Globus pallidus (tissue), 1 donor: Measurements from ENCODE around the gene POLDIP3.
"Not testable (repeated sequence)": the region's sequence is repeated elsewhere in the genome, so short reads cannot be mapped to it uniquely, and the experiment has no call there.

ENCODE experiments used
- DNase-seq: peaks from one replicate; pipeline ENCODE4 v3.0.0-alpha.2; 2015; ENCODE audit warnings: low spot score

The POLDIP3 gene

DNA sequence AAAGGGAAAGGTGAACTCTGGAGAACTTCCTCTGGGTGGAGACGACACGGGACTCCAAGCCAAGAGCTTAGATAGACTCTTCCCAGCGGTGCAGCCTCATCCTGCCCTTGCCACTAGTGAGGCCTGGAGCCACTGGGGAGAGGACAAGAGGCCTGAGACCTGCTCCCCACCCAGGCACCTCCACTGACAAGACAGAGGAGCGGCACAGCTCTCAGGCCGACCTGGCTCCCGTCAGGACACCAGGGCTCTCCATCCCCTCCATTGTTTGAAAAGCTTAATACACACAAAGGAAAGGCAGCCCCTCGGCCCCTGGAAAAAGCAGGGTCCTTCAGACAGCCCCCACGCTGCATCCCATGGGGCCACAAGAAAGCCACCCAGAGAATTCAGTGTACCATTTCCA lies 29.6 kb downstream of the POLDIP3 start:
- no peak for DNase-seq

DNA sequence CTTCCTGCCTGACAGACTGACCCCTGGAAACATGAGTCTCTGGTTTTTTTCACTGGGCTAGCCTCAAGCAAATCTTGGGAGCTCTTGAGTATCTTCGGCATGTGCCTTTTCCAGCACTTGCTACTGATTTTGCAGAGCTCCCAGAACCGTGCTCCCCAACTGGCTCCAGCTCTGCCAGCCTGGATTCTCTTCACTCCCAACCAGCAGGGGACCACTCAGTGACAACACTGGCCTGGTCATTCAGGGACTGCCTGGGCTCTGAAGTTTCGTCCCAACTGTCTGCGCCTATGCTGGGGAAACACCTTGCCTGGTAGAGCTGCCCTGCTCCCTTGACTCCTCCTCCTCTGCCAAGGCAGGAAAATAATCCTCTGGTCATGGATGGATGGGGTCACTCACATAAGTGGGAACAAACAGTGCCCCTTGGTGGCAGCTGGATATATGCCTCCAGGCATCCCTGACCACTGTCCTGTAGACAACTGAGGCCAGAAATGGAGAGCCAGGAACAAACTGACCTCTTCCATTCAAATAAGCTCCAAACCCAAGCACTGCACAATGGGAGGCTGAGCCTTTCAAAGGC lies 30.2 kb downstream of the POLDIP3 start:
- no peak for DNase-seq

DNA sequence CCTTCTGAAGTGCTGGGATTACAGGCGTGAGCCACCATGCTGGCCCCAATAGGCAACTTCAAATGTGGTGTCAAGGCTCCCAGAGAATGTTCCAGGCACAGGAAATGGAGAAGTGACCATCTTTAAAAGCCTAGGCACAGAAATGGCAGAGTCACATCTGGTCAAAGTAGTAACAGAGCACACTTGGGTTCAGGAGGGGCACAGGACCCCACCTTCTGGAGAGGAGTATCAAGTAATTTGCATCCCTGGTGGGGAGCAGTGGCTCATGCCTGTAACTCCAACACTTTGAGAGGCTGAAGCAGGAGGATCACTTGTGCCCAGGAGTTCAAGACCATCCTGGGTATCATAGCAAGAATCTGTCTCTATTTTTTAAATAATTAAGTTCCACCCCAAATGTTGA lies 31.7 kb downstream of the POLDIP3 start:
- no peak for DNase-seq

- peak; percentile 61 for DNase-seq
Observed at GRCh38 chr22:42581762-42582716, 32.6 kb downstream of the POLDIP3 start.

GRCh38 chr22:42581194-42581761 lies 33.4 kb downstream of the POLDIP3 start:
- DNase-seq, result not testable (repeated sequence)

DNA sequence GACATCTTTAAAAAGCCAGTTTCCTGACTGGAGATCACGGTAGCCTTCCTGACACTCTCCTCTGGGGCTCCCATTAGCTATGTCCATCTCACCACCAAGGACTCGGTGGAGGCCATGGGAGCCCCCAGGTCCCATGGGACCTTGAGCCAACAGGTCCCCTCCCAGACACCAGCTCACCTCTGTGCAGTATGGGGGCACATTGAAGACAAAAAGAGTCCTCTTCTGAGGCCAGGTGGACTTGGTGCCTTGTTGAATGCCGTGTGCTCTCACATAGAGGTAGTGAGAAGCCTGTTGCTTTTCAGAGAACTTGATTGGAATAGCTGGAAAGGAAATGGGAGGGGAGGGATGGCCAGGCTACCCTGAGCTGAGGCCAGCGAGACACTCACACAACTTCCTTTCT lies 34.6 kb downstream of the POLDIP3 start:
- not testable (repeated sequence) for DNase-seq

DNA sequence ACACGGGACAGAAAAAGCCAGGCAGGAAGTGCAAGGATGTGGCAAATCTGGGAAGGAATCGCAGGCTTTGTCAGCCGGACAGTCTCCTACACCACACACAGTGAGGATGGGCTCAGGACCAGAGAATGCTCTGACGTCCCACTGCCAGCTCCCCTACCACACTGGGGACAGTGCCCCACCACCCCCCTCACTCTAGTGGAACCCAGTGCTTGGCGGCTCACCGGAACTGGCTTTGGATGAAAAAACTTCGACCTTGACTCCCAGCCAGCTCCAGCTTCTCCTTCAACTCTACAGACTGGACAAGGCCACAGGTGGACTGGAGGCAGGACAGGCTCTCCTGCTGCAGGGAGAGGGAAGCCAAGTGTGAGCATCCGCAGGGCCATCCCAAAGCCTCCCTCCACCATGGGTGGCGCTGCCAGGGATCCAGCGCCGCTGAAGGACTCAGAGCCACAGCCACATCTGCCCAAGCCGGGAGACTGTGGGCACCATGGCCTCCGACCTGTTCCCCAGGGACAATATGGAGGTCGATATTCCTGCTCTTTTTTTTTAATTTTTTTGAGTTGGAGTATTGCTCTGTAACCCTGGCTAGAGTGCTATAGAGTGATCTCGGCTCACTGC lies 37.0 kb downstream of the POLDIP3 start:
- no peak for DNase-seq

GRCh38 chr22:42577141-42577540 lies 37.5 kb downstream of the POLDIP3 start:
- DNase-seq, result not testable (repeated sequence)

GRCh38 chr22:42575996-42576574 lies 38.6 kb downstream of the POLDIP3 start:
- DNase-seq, result not testable (repeated sequence)

DNA sequence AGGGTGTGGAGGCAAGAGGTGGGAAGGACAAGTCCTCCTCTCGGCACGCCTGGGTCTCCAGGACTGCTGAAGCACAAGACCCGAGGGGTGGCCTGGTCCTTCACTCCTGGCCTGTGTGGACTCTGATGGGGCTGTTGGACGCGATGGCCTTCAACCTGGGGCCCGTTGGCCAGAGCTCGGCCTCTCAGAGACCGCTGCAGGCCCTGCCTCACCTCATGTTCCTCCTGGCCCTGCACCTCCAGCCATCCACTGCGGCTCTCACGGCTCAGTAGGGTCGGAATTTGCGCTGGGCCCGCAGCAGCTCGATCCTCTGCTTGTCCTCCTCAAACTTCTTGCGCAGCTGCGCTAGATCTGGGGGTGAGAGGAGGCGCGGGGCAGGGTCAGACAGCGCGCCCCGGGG lies 40.2 kb downstream of the POLDIP3 start:
- not testable (repeated sequence) for DNase-seq

- not testable (repeated sequence) for DNase-seq
Observed at GRCh38 chr22:42574046-42574445, 40.6 kb downstream of the POLDIP3 start.

DNA sequence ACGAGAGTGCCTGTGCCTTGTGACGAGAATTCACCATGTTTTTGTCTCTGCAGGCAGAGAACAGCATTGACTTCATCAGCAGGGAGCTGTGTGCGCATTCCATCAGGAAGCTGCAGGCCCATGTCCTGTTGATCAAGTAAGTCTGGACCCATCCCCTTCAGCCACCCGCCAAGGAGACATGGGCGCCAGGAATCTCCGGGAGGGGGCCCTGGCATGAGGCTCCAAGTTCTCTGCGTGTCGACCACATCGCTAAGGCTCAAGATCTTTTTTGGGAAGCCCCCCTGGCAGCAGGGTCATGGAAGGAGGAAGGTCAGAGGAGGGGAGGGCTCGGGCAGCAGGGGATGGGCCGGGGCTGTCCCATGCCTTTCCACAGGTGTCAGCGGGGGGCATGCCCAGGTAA lies 43.6 kb downstream of the POLDIP3 start:
- DNase-seq, result not testable (repeated sequence)

DNA sequence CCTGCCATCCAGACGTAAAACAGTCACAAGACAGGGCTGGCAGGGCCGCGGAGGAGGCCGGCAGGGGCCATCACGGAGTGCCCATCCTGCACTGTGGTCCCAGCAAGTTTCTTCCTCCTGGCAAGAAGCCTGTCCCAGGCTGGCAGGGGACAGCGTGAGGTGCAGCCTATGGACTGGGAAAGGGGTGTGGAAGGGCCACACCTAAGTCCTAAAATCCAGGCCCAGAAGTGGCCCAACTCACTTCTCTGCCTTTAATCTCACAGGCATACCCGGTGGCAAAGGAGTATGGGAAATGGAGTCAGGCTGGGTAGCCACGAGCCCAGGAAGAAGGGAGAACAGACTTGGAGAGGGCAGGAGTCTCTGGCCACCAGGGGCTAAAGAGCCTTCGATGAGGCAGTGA lies 44.1 kb downstream of the POLDIP3 start:
- not testable (repeated sequence) for DNase-seq

GRCh38 chr22:42567950-42568349 lies 46.7 kb downstream of the POLDIP3 start:
- not testable (repeated sequence) for DNase-seq

GRCh38 chr22:42565956-42566355 lies 48.7 kb downstream of the POLDIP3 start:
- DNase-seq, result no peak

DNA sequence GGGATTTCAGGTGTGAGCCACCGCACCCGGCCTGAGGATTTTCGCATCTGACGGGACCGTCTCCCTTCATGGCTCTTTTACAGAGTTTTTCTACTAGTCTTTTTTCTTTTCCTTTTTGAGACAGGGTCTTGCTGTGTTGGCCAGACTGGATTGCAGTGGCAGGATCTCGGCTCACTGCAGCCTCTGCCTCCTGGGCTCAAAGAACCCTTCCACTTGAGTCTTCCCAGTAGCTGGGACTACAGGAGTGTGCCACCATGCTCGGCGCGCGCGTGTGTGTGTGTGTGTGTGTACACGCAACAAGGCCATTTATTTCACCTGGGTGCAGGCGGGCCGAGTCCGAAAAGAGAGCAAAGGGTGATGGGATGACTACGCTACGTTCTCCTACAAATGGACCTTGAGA lies 50.0 kb downstream of the POLDIP3 start:
- no peak for DNase-seq

GRCh38 chr22:42563943-42564342 lies 50.7 kb downstream of the POLDIP3 start:
- not testable (repeated sequence) for DNase-seq

DNA sequence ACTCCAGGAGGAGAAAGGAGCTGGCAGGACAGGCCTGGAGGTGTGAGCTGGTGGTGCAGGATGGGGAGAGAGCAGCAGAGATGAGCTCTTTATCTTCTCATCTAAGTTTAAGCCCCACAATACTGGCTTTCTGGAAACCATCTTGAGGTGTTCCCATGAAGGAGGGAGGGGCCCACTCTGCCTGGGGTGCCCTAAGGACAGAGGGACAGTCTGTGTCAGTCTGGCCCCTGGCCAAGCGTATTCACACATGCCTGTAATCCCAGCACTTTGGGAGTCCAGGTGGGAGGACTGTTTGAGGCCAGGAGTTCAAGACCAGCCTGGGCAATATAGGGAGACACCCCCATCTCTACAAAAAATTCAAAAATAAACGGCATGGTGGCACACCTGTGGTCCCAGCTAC lies 52.0 kb downstream of the POLDIP3 start:
- no peak for DNase-seq

GRCh38 chr22:42562279-42562678 lies 52.4 kb downstream of the POLDIP3 start:
- DNase-seq, result no peak

- DNase-seq, result no peak
Observed at GRCh38 chr22:42561856-42562255, 52.8 kb downstream of the POLDIP3 start.

DNA sequence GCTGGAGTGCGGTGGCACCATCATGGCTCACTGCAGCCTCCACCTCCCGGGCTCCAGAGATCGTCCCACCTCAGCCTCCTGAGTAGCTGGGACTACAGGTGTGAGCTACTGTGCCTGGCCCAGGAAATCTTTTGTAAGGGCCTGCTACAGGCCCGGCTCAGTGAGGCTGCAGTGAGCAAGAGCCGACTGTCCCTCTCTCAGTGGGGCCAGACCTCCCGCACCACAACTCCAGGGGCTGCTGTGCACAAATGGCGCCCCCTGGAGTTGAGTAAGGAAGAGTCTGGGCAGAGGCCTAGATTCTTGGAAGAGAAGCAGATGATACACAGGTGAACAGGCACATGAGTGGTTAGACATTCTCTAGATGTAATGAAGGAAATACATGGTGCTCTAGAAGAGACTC lies 53.9 kb downstream of the POLDIP3 start:
- DNase-seq, result no peak

DNA sequence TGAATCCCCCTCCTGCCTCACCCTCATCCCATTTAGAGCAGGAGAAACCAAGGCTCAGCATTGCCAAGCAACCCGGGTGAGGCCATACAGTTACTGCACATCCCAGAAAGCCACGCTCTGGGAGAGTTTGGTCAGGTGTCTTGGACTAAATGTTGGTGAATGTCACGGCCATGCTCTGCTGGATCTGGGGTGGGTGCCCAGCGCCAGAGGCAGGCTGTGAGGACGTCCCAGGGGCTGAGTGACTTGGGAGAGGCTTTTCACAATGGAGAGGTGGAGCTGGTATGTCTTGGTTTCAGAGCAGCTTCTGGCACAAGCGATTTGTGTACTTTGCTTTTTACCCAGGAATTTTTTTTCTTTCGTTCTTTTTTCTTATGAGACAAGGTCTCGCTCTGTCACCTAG lies 54.3 kb downstream of the POLDIP3 start:
- no peak for DNase-seq
